ENCODE measurements around the gene ITPRIP. TPM values are rescaled to one million over a fixed set of nuclear protein-coding genes. Genes with fewer than 3 reads are reported as not detected.

The ITPRIP gene
- total RNA-seq, 1 donor from 2014 or later = 21.7 TPM

DNA sequence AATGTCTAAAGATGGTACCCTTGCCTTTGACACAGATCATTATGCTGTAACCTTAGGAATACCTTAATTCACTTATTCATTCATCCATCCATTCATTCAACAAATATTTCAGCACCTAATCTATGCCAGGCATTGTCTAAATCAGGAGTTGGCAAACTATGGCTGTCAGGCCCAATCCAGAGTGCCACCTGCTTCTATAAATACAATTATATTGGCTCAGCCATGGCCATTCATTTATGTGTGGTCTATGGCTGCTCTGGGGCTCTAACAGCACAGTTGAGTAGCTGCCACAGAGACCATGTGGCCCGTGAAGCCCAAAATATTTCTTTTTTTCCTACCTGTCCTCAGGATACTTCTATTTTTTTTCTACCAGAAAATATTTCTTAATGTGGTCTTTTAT is 6.0 kb upstream of the ITPRIP start:
- intact Hi-C loops (cut with micrococcal nuclease) = no loop called here

DNA sequence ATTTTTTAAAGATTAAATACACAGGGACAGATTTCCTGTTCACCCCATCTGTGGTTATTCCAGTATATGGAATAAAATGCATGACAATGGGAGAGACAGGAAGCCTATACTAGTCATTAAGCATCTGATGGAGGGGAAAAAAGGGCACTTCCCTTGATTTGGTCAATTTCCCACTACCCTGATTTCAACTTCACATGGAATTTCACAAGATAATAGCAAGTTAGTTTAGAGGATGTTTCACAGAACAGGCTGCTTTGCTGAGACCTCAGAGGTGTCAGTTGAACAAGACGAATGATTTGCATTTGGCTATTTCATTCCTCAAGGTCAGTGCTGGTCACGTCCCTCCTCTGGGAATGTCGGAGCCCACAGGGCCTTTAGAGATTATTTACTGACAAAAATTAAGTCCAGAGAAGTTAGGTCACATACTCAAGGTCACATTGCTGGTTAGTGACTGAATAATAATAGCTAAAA is 4.7 kb upstream of the ITPRIP start:
- intact Hi-C loops (cut with micrococcal nuclease) = no loop called here

GRCh38 chr10:104340641-104341040 is 2.4 kb upstream of the ITPRIP start:
- intact Hi-C loops (cut with micrococcal nuclease) = no loop called here

GRCh38 chr10:104340111-104340526 is 1.9 kb upstream of the ITPRIP start:
- intact Hi-C loops (cut with micrococcal nuclease) = no loop called here

- intact Hi-C loops (cut with micrococcal nuclease) = loop anchor here (2.0 to 5.0 kb wide), 2 partner anchors 17 to 422 kb away; partner anchors contain the start of gene STN1
Observed at GRCh38 chr10:104339469-104340110, 1.3 kb upstream of the ITPRIP start.

DNA sequence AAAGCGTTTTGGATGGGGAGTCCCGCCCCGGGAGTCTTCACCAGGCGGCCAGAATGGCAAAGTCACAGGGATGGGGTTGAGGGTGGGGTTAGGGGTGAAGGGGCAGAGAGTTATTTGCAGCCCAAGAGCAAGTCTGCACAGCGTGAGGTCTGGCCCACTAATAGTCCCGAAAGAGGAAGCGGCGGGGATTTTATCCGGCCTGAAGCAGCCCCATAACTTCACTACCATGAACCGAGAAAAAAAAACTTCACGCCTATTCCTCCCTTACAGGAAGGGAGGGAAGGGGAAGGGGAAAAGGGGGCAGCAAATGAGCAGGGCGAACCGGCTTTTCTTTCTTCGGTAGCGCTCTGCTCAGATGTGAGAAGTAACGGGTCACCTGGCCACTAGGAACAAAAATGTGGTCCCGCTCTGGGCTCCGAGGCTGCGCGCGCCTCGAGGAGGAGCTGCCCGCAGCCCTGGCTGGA is 712 bp downstream of the ITPRIP start:
- intact Hi-C loops (cut with micrococcal nuclease) = loop anchor here (5.0 kb wide), 1 partner anchor 420 kb away; the partner anchor contains the start of gene STN1

DNA sequence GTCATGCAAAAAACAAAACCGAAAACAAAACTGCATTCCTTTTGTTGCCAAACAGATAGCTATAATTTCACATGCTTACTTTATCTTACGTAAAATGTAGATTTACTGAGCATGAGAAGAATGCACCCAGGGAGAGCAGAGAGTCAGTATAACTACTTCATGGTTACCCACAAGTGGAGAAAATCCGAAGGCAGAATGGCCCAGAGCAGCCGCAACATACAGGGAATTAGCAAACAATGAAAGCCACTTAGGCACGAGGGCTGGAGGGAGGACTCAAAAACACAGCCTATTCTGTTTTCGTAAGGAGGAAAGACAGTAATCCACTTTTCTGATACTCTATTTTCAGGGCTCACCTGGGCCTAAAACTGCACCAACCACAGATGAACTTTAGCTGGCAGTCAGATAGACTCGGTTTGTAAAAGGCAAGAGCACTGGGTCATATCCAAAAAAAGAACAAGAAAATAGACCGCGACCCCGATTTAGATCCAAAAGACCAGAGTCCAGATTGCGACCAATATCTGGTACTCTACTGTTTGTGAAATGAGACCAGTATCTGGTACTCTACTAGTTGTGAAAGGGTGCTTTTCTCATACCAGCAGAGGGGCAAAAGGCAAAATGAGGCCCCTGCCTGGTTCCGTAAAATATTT is 1.3 kb downstream of the ITPRIP start:
- intact Hi-C loops (cut with micrococcal nuclease) = loop anchor here (5.0 kb wide), 1 partner anchor 420 kb away; the partner anchor contains the start of gene STN1

DNA sequence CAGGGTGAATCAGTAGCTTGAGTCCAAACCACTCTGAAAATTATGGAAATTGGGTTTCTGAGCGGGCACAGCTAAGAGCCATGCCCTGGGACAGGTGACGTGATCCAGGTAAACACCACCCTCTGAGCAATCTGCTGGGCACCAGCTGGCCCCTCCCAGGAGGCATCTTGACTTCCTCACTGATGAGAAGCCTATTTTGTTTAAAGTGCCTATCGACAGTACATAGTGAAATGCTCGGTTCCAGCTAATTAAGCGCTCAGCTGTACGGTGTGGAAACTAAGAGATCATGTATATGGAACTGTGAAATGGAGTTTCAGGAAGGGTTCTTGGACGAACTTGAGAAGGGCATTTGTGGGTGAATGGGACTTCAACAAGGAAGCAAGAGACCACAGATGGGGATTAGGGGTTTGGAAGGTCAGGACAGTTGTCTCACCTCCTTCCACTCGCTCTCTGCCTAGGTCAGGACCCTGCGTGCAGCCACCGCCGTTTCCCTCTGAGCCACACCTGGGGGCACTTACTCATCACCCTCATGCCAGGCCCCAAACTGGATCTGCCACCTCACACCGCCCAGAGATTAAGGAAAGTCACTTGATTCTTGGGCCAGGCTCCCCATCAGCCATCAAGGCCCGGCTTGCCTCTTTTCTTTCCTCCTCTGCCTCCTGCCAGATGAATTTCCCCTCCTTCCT is 3.2 kb downstream of the ITPRIP start:
- intact Hi-C loops (cut with micrococcal nuclease) = loop anchor here (5.0 kb wide), 1 partner anchor 418 kb away; the partner anchor contains the start of gene STN1

DNA sequence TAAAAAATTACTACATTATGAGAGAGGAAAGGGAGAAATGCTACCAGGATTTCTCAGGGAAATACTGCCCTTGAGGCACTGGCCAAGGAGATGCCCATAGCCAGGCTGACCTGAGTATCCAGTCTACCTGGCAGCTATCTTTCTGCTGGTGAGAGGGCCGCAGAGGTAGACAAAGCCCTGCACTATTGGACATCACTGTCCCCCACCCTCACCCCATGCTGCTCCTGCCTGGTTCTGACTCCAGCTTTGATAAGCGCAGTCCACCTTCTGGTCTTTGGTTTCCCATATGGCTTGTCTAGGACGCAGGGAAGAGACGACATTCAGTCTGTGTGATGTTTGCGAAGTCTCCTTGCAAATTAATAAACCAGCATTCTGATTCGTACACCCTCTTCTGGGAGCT is 3.7 kb downstream of the ITPRIP start:
- intact Hi-C loops (cut with micrococcal nuclease) = no loop called here

DNA sequence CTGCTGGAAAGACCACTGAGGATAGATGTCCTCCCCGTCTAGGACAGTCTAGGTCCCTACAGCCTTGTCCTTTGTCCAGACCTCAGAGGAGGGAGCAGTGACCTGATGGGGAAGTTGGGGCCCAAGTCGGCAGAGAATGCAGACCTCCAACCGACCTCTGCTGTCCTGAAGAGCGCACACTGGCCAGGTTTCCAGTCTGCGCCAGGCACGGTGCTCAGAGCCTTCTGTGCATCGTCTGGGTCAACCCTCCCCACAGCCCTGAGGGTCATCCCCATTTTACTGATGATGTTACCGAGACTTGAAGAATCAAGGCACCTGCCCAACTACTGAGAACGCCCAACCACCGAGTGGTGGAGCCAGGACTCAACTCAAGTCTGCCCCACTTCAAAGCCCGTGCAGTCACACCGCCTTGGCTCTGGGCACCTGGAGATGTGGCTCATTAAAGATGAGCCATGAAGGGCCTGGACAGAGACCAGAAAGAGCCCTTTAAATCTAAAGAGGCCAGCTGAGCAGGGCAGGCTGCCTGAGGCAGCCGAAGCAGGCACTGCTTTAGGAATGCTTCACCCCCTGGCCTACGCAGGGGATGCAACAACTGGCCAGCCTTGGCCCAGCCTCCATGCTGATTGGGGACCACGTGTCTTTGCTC is 4.4 kb downstream of the ITPRIP start:
- intact Hi-C loops (cut with micrococcal nuclease) = no loop called here

- intact Hi-C loops (cut with micrococcal nuclease) = no loop called here
Observed at GRCh38 chr10:104333032-104333727, 5.1 kb downstream of the ITPRIP start.

- intact Hi-C loops (cut with micrococcal nuclease) = no loop called here
Observed at GRCh38 chr10:104332243-104333031, 5.8 kb downstream of the ITPRIP start.

DNA sequence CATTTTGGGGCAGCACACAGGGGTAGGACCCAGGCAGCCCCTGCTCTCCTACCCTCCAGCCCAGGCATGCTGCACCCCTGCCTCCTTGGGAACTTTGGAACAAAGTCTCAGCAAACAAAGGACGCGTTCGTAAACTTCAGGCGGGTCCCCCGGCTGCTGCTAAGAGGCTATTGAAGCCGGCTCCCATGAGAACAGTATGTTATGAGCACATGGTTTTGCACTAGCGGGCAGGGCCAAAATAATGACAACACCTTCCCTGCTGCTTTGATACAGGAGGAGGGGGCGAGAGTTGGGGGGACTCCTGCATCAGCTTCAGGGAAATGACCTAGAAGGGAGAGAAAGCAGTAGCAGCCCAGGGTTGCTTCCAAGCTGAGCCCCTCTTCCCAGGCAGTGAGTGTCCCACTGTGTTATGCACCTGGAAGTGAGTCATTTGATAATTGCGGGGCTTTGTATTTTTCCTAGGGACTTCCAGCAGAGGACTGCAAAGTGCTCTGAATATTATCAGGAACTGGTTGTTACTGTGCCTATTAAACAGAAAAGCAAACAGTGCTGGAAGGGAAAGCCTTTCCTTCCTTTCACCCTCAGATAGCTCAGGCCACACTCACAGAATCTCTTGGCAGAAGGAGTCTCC is 6.9 kb downstream of the ITPRIP start:
- intact Hi-C loops (cut with micrococcal nuclease) = no loop called here

DNA sequence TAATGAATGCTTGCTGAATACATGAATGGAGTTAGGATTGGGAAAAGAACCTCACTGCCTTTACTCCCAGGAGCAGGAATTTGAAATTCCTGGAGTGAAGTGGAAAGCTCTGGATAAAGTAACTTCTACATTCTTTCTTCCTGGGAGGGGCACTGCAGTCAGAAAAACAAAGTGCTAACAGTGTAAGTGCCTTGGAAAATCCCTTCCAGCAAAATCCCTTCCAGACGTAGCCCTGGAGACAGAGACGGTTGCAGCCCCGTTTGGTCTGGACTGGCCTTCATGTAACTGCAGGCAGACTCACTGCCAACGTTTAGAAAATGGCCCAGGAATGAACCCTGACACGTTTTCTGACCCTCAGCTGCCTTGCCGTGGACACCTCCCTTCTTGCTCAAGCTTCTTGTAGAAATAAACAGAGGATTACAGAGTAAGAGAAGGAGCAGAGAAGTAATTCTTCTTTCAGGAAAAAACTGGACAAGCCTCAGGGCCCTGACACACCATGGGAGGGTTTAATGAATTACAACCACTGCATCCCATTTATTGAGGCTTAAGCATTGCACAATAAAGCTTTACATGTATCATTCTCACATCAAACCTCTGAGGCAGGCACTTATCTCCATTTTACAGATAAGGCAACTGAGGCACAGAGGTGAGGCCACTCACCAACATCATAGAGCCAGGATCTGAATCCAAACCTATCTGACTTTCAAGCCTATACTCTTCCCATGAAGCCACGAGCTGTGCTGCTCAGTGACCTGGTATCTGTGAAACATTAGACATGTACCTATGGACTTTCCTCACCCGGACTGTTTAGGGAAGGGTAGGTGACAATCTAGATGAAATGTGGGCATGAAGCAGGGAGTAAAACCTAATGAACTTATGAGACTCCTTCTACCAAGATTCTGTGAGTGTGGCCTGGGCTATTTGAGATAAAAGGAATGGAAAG is 7.8 kb downstream of the ITPRIP start:
- intact Hi-C loops (cut with micrococcal nuclease) = no loop called here

GRCh38 chr10:104329735-104330134 is 8.5 kb downstream of the ITPRIP start:
- intact Hi-C loops (cut with micrococcal nuclease) = loop anchor here (1.0 to 2.0 kb wide), 5 partner anchors 9 to 209 kb away; partner anchors contain the start of genes CFAP58, GSTO2 and ITPRIP

DNA sequence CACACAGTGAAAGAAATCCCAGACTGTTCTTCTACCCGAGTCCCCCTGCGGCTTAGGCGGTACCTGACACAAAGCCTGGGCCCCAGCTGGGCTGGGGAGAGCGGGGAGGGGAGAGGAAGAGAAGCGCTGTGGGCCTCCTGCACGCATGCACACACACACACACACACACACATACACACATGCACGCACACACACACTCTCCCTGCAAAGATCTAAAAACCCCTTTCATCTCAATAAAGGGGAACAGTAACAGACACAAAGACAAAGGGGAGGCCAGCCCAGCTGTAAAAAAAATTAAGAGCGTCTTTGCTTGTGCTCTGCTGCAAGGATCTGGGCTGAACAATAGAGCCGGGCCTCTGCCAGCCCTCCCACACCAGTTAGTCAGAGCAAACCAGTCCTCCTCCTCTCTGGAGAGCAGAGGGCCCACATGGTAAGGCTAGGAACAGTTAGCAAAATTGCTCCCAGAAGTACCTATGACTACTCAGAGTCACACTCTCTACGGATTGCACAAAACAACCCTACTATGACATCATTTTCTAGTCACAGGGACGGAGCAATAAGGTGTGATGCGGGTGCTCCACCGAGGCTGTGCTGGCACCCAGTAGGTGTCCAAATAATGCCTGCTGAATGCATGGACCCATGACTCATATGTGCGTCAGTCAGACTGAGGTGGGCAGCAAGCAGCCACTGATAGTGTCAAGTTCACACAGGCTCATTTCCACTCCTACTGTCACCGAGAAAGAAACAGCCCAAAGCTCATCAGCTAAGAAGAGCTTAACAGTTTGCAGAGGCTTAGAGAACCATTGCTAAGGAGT is 9.2 kb downstream of the ITPRIP start:
- intact Hi-C loops (cut with micrococcal nuclease) = loop anchor here (1.0 to 2.0 kb wide), 5 partner anchors 9 to 208 kb away; partner anchors contain the start of genes CFAP58, GSTO2 and ITPRIP

DNA sequence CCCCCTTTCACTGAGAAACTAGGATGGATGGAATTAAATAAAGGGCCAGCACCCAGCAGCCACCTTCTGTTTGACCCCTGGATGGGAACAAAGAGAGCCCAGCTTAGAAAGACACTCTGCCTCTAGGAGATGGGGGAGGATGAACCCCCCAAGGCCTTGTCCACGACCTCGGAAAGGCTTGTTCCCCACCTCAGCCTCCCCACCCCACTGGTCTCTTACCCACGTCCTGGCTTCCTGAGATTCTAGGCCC is 9.7 kb downstream of the ITPRIP start:
- intact Hi-C loops (cut with micrococcal nuclease) = loop anchor here (2.0 kb wide), 3 partner anchors 20 to 208 kb away; partner anchors contain the start of gene GSTO2
